Left lobe of liver (tissue), 2 donors: ENCODE measurements around the gene STX4. TPM values are rescaled to one million over a fixed set of nuclear protein-coding genes. Genes with fewer than 3 reads are reported as not detected.
"Not testable (repeated sequence)": the region's sequence is repeated elsewhere in the genome, so short reads cannot be mapped to it uniquely, and the experiment has no call there.

ENCODE experiments used
- ATAC-seq: fragments of 200-7000 bp; cut with Tn5 transposase; one replicate; pipeline ENCODE4 v1.9.1; 2020; ENCODE audit warnings: mild to moderate bottlenecking, moderate library complexity
- DNase-seq: peaks from one replicate; pipeline ENCODE4 v3.0.0-alpha.2; 2020; ENCODE audit warnings: low spot score
- total RNA-seq: library from RNA; stranded (reverse); gene quantifications from one replicate; pipeline ENCODE4 v1.2.1, GENCODE V29; 2021
- donor health status: DM: no; HTN: no; CAD: no; lungs with moderate emphysema.
- donor health status: DM: no; HTN: yes; CAD: no.

The STX4 gene
- total RNA-seq, 1 donor from 2014 or later, result 24.6 TPM

DNA sequence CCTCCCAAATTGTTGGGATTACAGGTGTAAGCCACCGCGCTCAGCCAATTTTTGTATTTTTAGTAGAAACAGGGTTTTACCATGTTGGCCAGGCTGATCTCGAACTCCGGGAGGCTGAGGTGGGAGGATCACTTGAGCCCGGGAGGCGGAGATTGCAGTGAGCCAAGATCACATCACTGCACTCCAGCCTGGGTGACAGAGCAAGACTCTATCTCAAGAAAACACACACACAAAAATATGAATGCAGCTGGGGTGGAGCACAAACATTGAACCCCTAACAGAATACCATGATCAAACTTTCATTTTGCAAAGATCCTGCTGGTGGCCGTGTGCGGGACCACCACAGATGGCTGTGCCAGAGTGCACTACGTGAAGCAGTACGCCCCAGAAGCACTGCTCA is 15.6 kb upstream of the STX4 start:
- not testable (repeated sequence) for DNase-seq, ATAC-seq

DNA sequence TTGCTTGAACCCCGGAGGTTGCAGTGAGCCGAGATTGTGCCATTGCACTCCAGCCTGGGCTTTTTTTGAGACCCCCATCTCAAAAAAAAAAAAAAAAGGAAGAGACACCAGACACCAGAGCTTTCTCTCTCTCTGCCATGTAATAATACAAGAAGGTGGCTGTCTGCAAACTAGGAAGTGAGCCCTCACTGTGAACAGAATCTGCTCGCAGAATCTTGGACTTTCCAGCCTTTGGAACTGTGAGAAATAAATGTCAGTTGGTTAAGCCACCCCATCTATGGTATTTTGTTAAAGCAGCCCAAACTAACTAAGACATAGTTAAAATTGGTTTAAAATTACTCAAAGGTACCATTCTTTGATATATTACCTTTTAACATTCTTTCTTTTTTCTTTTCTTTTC is 12.8 kb upstream of the STX4 start:
- ATAC-seq (no peak), DNase-seq (no peak)

DNA sequence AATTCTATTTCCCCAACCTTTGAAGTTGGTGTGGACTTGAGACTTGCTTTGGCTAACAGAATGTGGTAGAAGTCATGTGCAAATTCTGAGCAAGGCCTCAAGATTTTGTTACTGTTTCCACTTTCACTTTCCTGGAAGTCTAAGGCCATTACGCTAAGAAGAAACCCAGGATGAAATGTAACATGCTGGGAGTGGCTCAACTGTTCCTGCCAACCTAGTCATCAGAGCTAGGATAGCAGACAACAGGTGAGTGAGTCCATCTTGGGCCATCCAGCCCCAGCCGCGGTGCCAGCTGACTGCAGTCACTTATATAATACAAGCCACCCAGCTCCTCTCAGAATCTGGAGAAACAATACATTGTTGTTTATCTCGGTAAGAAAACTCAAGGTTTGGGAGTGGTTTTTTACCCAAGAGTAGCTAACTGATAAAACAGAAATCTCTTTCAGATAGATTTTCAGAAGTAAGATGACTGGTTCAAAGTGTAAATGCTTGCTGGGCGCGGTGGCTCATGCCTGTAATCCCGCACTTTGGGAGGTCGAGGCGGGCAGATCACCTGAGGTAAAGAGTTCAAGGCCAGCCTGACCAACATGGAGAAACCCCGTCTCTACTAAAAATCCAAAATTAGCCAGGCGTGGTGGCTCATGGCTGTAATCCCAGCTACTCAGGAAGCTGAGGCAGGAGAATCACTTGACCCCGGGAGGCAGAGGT is 10.7 kb upstream of the STX4 start:
- DNase-seq, result no peak
- no peak for ATAC-seq

DNA sequence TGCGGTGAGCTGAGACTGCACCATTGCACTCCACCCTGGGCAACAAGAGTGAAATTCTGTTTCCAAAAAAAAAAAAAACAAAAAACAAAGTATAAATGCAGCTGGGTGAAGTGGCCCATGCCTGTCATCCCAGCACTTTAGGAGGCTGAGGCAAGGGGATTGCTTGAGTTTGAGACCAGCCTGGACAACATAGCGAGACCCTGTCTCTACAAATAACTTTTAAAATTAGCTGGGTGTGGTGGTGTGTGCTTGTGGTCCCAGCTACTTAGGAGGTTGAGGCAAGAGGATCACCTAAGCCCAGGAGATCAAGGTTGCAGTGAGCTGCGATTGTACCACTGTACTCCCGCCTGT is 10.1 kb upstream of the STX4 start:
- DNase-seq (no peak), ATAC-seq (no peak)

DNA sequence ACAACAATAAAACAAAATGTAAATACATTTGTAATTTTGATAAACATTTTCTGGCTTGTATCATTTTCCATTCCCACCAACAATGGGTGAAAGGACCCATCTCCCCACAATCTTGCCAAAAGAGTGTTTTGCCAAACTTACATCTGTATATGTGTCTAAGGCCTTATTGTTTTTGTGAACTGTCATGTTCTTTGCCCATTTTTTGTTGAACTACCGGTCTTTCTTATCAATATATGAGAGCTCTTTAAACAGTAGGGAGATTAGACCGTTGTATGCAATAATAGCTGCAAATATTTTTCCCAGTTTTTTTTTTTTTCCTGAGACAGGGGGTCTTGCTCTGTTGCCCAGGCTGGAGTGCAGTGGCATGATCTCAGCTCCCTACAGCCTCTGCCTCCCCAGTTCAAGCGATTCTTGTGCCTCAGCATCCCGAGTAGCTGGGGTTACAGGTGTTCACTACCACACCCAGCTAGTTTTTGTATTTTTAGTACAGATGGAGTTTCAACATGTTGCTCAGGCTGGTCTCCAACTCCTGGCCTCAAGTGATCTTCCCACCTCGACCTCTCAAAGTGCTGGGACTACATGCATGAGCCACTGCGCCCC is 9.6 kb upstream of the STX4 start:
- no peak for ATAC-seq
- DNase-seq, result no peak

- DNase-seq (no peak), ATAC-seq (peak; percentile 23)
These were observed 8.0 kb upstream of the STX4 start for GRCh38 chr16:31025339-31025738.

- DNase-seq, result no peak
- ATAC-seq, result no peak
These were observed 4.1 kb upstream of the STX4 start for GRCh38 chr16:31029272-31029671.

- no peak for ATAC-seq
- DNase-seq, result no peak
These were observed 2.1 kb upstream of the STX4 start for GRCh38 chr16:31031276-31031675.

- DNase-seq, result peak; percentile 94
- ATAC-seq, result peak; percentile 88
These were observed 543 bp downstream of the STX4 start for GRCh38 chr16:31033709-31034492.

- ATAC-seq, result no peak
- no peak for DNase-seq
These were observed 3.3 kb downstream of the STX4 start for GRCh38 chr16:31036691-31037090.

DNA sequence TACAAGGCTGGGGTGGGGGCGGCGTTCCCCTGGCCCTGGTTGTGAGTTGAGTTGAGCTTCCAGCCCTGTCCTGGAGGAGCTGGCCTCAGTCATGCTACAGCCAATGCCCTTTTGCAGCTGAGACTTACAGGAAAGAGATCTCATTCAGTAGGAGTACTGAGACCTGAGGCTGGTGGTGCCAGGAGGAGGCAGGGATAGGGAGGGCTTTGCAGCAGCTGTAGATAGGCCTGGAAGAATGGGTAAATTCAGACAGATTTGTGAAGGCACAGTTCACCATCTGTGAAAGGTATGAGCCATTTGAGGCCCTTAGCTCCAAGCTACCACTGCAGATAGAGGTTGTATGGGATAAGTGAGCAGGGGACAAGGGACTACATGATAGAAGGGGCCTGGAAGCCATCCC is 5.6 kb downstream of the STX4 start:
- ATAC-seq (no peak), DNase-seq (no peak)

- ATAC-seq, result no peak
- no peak for DNase-seq
These were observed 9.5 kb downstream of the STX4 start for GRCh38 chr16:31042866-31043265.

DNA sequence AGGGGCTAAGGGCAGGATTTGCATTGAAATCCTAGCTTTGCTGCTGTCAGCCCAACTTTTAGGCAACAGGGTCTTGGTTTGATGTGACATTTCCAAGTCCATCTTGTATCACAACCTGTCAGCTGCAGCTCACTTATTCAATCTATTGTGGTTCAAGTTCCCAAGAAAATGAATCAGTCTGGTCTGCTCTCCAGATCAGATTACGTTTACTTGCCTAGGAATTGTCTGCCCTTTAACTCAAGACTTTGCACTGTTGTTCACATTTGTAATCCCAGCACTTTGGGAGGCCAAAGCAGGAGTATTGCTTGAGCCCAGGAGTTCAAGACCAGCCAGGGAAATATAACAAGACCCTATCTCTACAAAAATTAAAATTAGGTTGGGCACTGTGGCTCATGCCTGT is 10.0 kb downstream of the STX4 start:
- ATAC-seq (no peak), DNase-seq (no peak)

- peak; percentile 44 for ATAC-seq
- DNase-seq, result no peak
These were observed 10.6 kb downstream of the STX4 start for GRCh38 chr16:31043898-31044481.

DNA sequence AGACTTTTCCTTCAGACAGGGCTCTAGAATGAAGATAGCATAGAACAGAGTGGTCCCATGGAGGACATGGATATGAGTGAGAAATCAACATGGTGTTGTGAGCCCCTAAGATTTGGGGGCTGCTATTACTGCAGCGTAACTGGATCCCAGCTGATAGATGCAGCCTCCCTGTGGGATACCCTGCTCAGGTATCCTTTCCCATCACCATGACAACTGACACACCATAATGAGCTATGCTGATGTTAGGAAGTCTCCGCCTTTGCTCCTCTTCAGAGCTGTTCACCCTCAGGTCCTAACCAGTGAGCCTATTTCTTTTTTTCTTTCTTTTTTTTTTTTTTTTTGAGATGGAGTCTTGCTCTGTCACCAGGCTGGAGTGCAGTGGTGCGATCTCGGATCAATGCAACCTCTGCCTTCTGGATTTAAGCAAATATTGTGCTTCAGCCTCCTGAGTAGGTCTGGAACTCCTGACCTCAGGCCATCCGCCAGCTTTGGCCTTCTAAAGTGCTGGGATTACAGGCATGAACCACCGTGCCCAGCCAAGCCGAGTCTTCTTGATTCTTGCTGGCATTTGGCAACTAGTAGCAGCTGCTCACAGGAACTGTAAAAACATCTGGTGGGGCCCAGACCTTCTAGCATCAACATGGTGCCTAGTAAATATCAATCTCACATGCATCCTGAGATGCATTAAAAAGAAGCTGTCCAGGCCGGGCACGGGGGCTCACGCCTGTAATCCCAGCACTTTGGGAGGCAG is 17.1 kb downstream of the STX4 start:
- no peak for ATAC-seq

GRCh38 chr16:31052114-31052513 is 18.8 kb downstream of the STX4 start:
- peak; percentile 39 for ATAC-seq
- DNase-seq, result no peak

More for the DNA sequence above, 17.1 kb downstream of the STX4 start:
- no peak for DNase-seq

GRCh38 chr16:31055613-31056012 is 22.3 kb downstream of the STX4 start:
- no peak for DNase-seq
- ATAC-seq, result no peak

GRCh38 chr16:31061126-31061812 is 27.9 kb downstream of the STX4 start:
- no peak for DNase-seq
- ATAC-seq, result no peak

DNA sequence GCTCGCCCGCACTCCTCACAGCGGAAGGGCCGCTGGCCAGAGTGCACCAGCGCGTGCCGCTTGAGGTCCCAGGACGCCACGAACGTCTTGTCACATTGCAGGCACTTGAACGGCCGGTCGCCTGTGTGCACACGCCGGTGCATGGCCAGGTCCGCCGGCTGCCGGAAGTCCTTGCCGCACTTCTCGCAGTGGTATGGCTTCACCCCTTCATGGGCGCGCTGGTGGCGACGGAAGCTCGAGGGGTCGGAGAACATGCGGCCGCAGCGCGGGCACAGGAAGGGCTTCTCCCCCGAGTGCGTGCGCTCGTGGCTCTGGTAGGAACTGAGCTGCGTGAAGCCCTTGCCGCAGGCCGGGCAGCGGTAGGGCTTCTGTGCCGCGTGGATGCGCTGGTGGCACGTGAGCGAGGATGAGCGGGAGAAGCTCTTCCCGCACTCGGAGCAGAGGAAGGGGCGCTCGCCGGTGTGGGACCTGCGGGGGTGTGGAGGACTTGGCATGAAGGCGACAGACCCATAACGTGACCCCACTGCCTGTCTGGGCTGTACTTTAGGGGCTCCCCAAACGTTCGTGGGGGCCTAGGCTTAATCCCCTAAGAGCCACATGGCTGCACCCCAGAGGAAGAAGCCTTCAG is 28.6 kb downstream of the STX4 start:
- ATAC-seq, result no peak
- no peak for DNase-seq

DNA sequence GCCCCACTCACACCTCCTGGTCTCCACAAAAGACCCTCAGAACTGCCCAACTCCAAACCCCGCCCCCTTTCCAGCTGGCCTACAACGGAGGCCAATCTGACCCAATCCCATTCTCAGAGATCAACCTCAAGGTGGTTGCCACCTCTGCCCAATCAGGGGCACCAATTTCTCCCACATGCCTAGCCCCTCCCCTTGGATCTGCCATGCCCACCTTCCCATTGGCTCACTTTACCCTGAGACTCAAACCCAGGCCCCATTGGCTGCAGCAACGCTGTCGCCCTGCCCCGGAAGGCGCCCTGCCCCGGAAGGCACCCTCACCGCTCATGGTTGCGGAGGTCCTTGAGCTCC is 30.1 kb downstream of the STX4 start:
- ATAC-seq, result no peak
- no peak for DNase-seq
